HG02943 (cell line): ENCODE data around the gene ALS2CL.

Source experiments
- ATAC-seq: cut with Tn5 transposase; IDR thresholded peaks from one replicate; pipeline ENCODE4 v1.9.1; 2021; ENCODE audit warnings: mild to moderate bottlenecking, low read depth, moderate library complexity; ENCODE audit not compliant: unreplicated experiment

ALS2CL gene

GRCh38 chr3:46667061-46667621 lies 26.3 kb downstream of the ALS2CL start:
- no peak for ATAC-seq

- no peak for ATAC-seq
Observed at GRCh38 chr3:46666453-46666845, 27.0 kb downstream of the ALS2CL start.

GRCh38 chr3:46665763-46666452 lies 27.6 kb downstream of the ALS2CL start:
- ATAC-seq: no peak

GRCh38 chr3:46664971-46665762 lies 28.3 kb downstream of the ALS2CL start:
- no peak for ATAC-seq

- no peak for ATAC-seq
Observed at GRCh38 chr3:46664188-46664970, 29.1 kb downstream of the ALS2CL start.

- no peak for ATAC-seq
Observed at GRCh38 chr3:46663591-46664135, 29.8 kb downstream of the ALS2CL start.

- ATAC-seq: no peak
Observed at GRCh38 chr3:46662771-46663551, 30.5 kb downstream of the ALS2CL start.

GRCh38 chr3:46661776-46662766 lies 31.4 kb downstream of the ALS2CL start:
- ATAC-seq: no peak

GRCh38 chr3:46660543-46661523 lies 32.6 kb downstream of the ALS2CL start:
- no peak for ATAC-seq

- ATAC-seq: no peak
Observed at GRCh38 chr3:46660003-46660402, 33.5 kb downstream of the ALS2CL start.

GRCh38 chr3:46659285-46659684 lies 34.2 kb downstream of the ALS2CL start:
- no peak for ATAC-seq

GRCh38 chr3:46656778-46657556 lies 36.5 kb downstream of the ALS2CL start:
- no peak for ATAC-seq

GRCh38 chr3:46655271-46655670 lies 38.2 kb downstream of the ALS2CL start:
- no peak for ATAC-seq

GRCh38 chr3:46651084-46651483 lies 42.4 kb downstream of the ALS2CL start:
- ATAC-seq: no peak

- ATAC-seq: no peak
Observed at GRCh38 chr3:46649436-46649835, 44.0 kb downstream of the ALS2CL start.

- no peak for ATAC-seq
Observed at GRCh38 chr3:46648096-46648495, 45.4 kb downstream of the ALS2CL start.

- no peak for ATAC-seq
Observed at GRCh38 chr3:46646700-46647099, 46.8 kb downstream of the ALS2CL start.
